Central memory CD4-positive, alpha-beta T cell (primary cell): ENCODE results near the gene UQCRH.
A peak's percentile ranks its signal among the peaks of the same experiment; 100 is the strongest.

Source experiments
- DNase-seq: peaks from one replicate; pipeline ENCODE4 v3.0.0; 2022
- total RNA-seq, 3 experiments: gene quantifications; one replicate each; lab custom pipeline; 2026; lab: John Stamatoyannopoulos, UW

Gene UQCRH
- total RNA-seq = 30.5 to 122 (median 60.1) reads per million in 3 experiments

GRCh38 chr1:46303038-46303871 is at the start of gene UQCRH, which contains the start of gene LRRC41:
TSS of gene UQCRH (plus strand) at chr1:46303698. CDS start at chr1:46303767, 69 bp downstream.
TSS of gene LRRC41 (minus strand) at chr1:46303616. CDS start at chr1:46303322, 294 bp downstream.
- DNase-seq = peak; percentile 93

- DNase-seq = no peak
Observed at GRCh38 chr1:46254668-46255067, 48.8 kb upstream of the UQCRH start.

GRCh38 chr1:46256523-46256922 is 47.0 kb upstream of the UQCRH start:
- no peak for DNase-seq

- no peak for DNase-seq
Observed at GRCh38 chr1:46262508-46262907, 41.0 kb upstream of the UQCRH start.

- DNase-seq = no peak
Observed at GRCh38 chr1:46263146-46263545, 40.4 kb upstream of the UQCRH start.

- no peak for DNase-seq
Observed at GRCh38 chr1:46268578-46268977, 34.9 kb upstream of the UQCRH start.

GRCh38 chr1:46274225-46275029 is 29.1 kb upstream of the UQCRH start:
- DNase-seq = no peak

GRCh38 chr1:46275030-46275337 is 28.5 kb upstream of the UQCRH start:
- no peak for DNase-seq

GRCh38 chr1:46277658-46278373 is 25.7 kb upstream of the UQCRH start:
- DNase-seq = no peak

GRCh38 chr1:46278807-46279206 is 24.7 kb upstream of the UQCRH start:
- DNase-seq = no peak

- DNase-seq = no peak
Observed at GRCh38 chr1:46280092-46280491, 23.4 kb upstream of the UQCRH start.

- no peak for DNase-seq
Observed at GRCh38 chr1:46281021-46281420, 22.5 kb upstream of the UQCRH start.

- no peak for DNase-seq
Observed at GRCh38 chr1:46284058-46284457, 19.4 kb upstream of the UQCRH start.

GRCh38 chr1:46284597-46285564 is 18.6 kb upstream of the UQCRH start:
- DNase-seq = no peak

- no peak for DNase-seq
Observed at GRCh38 chr1:46285730-46286477, 17.6 kb upstream of the UQCRH start.

GRCh38 chr1:46288485-46289133 is 14.9 kb upstream of the UQCRH start:
- no peak for DNase-seq

- DNase-seq = no peak
Observed at GRCh38 chr1:46289134-46289494, 14.4 kb upstream of the UQCRH start.

- no peak for DNase-seq
Observed at GRCh38 chr1:46289976-46290375, 13.5 kb upstream of the UQCRH start.

- no peak for DNase-seq
Observed at GRCh38 chr1:46295306-46295705, 8.2 kb upstream of the UQCRH start.

GRCh38 chr1:46298387-46298786 is 5.1 kb upstream of the UQCRH start:
- no peak for DNase-seq
